ENCODE results near the gene GRPEL2.

Gene GRPEL2

GRCh38 chr5:149319174-149319573 lies 26.1 kb upstream of the GRPEL2 start:
- in situ Hi-C loops (cut with MboI; ENCODE audit: low sequenced_read_pairs, unreplicated experiment): no loop called here
- TF ChIP-seq CTCF (IDR thresholded peaks at IDR 0.05; ENCODE audit: borderline replicate concordance, control extremely low read depth, extremely low read depth, insufficient read depth, missing control alignments): no peak

GRCh38 chr5:149320791-149321330 lies 24.4 kb upstream of the GRPEL2 start:
- in situ Hi-C loops (cut with MboI; ENCODE audit: low sequenced_read_pairs, unreplicated experiment): no loop called here
- TF ChIP-seq CTCF (IDR thresholded peaks at IDR 0.05; ENCODE audit: borderline replicate concordance, control extremely low read depth, extremely low read depth, insufficient read depth, missing control alignments): no peak
- DNase-seq (ENCODE audit: low spot score): no peak

More at GRCh38 chr5:149319174-149319573, 26.1 kb upstream of the GRPEL2 start:
- DNase-seq (ENCODE audit: low spot score): no peak

GRCh38 chr5:149322518-149322917 lies 22.8 kb upstream of the GRPEL2 start:
- in situ Hi-C loops (cut with MboI; ENCODE audit: low sequenced_read_pairs, unreplicated experiment): no loop called here
- TF ChIP-seq CTCF (IDR thresholded peaks at IDR 0.05; ENCODE audit: borderline replicate concordance, control extremely low read depth, extremely low read depth, insufficient read depth, missing control alignments): no peak
- no peak for DNase-seq (ENCODE audit: low spot score)

GRCh38 chr5:149323210-149323609 lies 22.1 kb upstream of the GRPEL2 start:
- no peak for TF ChIP-seq CTCF (IDR thresholded peaks at IDR 0.05; ENCODE audit: borderline replicate concordance, control extremely low read depth, extremely low read depth, insufficient read depth, missing control alignments)
- in situ Hi-C loops (cut with MboI; ENCODE audit: low sequenced_read_pairs, unreplicated experiment): no loop called here
- DNase-seq (ENCODE audit: low spot score): no peak

- no peak for DNase-seq (ENCODE audit: low spot score)
- in situ Hi-C loops (cut with MboI; ENCODE audit: low sequenced_read_pairs, unreplicated experiment): no loop called here
- no peak for TF ChIP-seq CTCF (IDR thresholded peaks at IDR 0.05; ENCODE audit: borderline replicate concordance, control extremely low read depth, extremely low read depth, insufficient read depth, missing control alignments)
Observed at GRCh38 chr5:149323621-149324205, 21.6 kb upstream of the GRPEL2 start.

GRCh38 chr5:149324641-149325040 lies 20.7 kb upstream of the GRPEL2 start:
- in situ Hi-C loops (cut with MboI; ENCODE audit: low sequenced_read_pairs, unreplicated experiment): no loop called here
- no peak for TF ChIP-seq CTCF (IDR thresholded peaks at IDR 0.05; ENCODE audit: borderline replicate concordance, control extremely low read depth, extremely low read depth, insufficient read depth, missing control alignments)
- DNase-seq (ENCODE audit: low spot score): no peak
